ENCODE results near the gene GDNF. TPM values are rescaled to one million over a fixed set of nuclear protein-coding genes. Genes with fewer than 3 reads are reported as not detected.

The GDNF gene
- total RNA-seq, 2 experiments from 2014 or later: not detected

DNA sequence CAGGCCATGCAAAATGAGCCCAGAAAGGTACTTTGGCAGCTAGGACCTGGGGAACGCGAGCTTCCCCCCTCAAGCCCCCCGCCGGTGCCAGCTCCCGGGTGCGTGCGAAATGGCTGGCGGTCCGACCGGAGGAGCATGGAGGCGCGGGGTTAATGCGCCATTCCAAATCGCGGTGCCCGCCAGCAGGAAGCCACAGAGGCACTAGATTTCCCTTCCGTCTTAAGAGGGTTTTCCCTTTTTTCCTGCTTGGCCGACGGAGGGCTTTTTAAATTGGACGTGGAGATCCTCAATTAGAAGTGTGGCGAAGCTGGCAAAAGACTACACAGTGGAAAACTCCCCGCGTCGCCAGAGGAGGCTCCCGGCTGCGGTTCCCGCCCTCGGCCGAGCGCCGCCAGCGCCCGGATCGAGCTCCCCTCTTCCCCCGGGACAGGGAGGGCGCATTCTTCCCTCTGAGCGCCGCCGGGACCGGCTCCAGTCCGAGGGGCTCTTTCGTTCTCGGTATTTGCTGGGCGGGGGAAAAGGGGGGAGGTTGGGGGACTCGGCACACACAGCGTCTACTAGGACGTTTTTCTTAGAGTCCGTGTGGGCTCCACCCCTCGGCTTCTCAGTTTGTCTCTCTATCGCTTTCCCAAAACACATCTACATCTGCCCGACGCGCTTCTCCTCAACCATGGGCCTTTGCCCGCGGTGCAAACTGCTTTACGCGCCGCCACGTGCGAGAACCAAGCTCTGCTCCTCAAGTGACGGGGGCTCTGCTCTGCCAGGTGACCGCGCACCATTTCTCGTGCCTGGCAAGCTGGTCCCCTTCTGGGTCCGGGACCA lies 3.0 kb downstream of the GDNF start:
- H3K36me3 Mint-ChIP-seq (ENCODE audit: low read depth): no peaks in the 10 kb centered on the region
- ChIA-PET POLR2A (no interaction called here), CTCF (interaction anchor here (0.6 to 1.9 kb wide), 10 partner anchors 11 to 424 kb away, joined by 3 to 25 read pairs (median 3); no protein-coding TSS in a partner anchor)
- H3K4me3 Mint-ChIP-seq: peak overlapping the region; percentile 44
- intact Hi-C loops (cut with micrococcal nuclease): loop anchor here (2.0 kb wide), 1 partner anchor 356 kb away; no protein-coding TSS in a partner anchor
- ATAC-seq (peak; percentile 37), DNase-seq (no peak)
- TF ChIP-seq, protein P1, sequence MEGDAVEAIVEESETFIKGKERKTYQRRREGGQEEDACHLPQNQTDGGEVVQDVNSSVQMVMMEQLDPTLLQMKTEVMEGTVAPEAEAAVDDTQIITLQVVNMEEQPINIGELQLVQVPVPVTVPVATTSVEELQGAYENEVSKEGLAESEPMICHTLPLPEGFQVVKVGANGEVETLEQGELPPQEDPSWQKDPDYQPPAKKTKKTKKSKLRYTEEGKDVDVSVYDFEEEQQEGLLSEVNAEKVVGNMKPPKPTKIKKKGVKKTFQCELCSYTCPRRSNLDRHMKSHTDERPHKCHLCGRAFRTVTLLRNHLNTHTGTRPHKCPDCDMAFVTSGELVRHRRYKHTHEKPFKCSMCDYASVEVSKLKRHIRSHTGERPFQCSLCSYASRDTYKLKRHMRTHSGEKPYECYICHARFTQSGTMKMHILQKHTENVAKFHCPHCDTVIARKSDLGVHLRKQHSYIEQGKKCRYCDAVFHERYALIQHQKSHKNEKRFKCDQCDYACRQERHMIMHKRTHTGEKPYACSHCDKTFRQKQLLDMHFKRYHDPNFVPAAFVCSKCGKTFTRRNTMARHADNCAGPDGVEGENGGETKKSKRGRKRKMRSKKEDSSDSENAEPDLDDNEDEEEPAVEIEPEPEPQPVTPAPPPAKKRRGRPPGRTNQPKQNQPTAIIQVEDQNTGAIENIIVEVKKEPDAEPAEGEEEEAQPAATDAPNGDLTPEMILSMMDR (IDR thresholded peaks at IDR 0.05): no peak
- no peaks in the 10 kb centered on the region for H3K9me3 Mint-ChIP-seq
- H3K4me1 Mint-ChIP-seq (ENCODE audit: low read depth): peaks cover 23% of the 10 kb centered on the region
- H3K27ac Mint-ChIP-seq: no peak overlapping the region
- peaks cover 75% of the 10 kb centered on the region for H3K27me3 Mint-ChIP-seq

DNA sequence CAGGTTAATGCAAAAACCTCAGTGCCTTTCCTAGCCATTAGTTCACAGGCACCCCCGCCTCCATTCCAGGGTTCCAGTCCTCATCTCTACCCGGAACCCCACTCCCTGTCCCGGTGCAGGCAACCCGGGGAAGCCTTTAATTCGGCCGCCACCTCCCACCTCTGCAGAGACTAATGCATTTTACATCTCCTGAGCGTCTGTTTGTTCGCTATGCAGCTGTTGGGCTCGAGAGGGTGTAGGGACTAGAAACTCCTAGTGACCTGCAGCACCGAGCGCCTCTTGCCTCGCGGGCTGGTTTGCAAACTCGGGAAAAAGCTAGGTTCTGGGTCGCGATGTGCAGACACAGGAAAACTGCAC lies 3.6 kb downstream of the GDNF start:
- TF ChIP-seq, protein P1 (IDR thresholded peaks at IDR 0.05): no peak
- ATAC-seq (no peak), DNase-seq (no peak)
- CTCF ChIA-PET: interaction anchor here (0.7 to 1.9 kb wide), 6 partner anchors 11 to 423 kb away, joined by 3 to 25 read pairs (median 4); no protein-coding TSS in a partner anchor
- Mint-ChIP-seq H3K4me3 (no peak overlapping the region), H3K36me3 (ENCODE audit: low read depth) (no peaks in the 10 kb centered on the region), H3K27ac (no peak overlapping the region), H3K9me3 (no peaks in the 10 kb centered on the region), H3K4me1 (ENCODE audit: low read depth) (peaks cover 23% of the 10 kb centered on the region), H3K27me3 (peaks cover 77% of the 10 kb centered on the region)
- POLR2A ChIA-PET: no interaction called here
- intact Hi-C loops (cut with micrococcal nuclease): loop anchor here (2.0 kb wide), 1 partner anchor 357 kb away; no protein-coding TSS in a partner anchor

DNA sequence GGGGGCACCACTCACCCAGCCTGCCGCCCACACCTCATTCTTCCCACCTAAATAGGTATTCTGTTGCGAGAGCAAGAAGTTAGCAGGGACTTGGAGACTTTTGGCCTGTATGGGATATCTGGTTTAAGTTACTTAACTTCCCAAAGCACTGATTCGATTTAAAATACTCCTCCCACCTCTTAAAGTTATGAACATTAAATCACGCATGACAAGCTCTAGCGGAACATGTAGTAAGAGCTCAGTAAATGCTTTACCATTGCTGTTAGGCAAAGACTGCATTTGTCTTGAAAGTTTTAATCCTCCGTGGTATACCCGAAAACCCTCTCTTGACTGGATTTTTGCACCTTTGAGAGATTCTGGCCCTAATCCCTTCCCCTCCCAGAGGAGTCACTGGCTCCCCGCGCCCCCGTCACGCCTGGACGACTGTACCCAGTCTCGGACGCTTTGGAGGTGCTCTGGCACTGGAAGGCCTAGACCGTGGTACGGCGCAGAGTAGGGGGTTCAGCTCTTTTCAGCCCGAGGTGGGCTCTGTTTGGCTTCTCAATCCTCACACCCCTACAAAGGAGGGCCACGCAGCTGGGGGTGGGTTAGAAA lies 4.4 kb downstream of the GDNF start:
- H3K9me3 Mint-ChIP-seq: no peaks in the 10 kb centered on the region
- H3K4me1 Mint-ChIP-seq (ENCODE audit: low read depth): peaks cover 23% of the 10 kb centered on the region
- H3K4me3 Mint-ChIP-seq: no peak overlapping the region
- intact Hi-C loops (cut with micrococcal nuclease): no loop called here
- DNase-seq: no peak
- ChIA-PET CTCF (interaction anchor here (1.0 to 1.9 kb wide), 2 partner anchors 357 to 422 kb away, joined by 3 to 25 read pairs; no protein-coding TSS in a partner anchor), POLR2A (no interaction called here)
- H3K27ac Mint-ChIP-seq: no peak overlapping the region
- no peak for ATAC-seq
- peaks cover 72% of the 10 kb centered on the region for H3K27me3 Mint-ChIP-seq
- TF ChIP-seq, protein P1 (IDR thresholded peaks at IDR 0.05): no peak
- no peaks in the 10 kb centered on the region for H3K36me3 Mint-ChIP-seq (ENCODE audit: low read depth)

DNA sequence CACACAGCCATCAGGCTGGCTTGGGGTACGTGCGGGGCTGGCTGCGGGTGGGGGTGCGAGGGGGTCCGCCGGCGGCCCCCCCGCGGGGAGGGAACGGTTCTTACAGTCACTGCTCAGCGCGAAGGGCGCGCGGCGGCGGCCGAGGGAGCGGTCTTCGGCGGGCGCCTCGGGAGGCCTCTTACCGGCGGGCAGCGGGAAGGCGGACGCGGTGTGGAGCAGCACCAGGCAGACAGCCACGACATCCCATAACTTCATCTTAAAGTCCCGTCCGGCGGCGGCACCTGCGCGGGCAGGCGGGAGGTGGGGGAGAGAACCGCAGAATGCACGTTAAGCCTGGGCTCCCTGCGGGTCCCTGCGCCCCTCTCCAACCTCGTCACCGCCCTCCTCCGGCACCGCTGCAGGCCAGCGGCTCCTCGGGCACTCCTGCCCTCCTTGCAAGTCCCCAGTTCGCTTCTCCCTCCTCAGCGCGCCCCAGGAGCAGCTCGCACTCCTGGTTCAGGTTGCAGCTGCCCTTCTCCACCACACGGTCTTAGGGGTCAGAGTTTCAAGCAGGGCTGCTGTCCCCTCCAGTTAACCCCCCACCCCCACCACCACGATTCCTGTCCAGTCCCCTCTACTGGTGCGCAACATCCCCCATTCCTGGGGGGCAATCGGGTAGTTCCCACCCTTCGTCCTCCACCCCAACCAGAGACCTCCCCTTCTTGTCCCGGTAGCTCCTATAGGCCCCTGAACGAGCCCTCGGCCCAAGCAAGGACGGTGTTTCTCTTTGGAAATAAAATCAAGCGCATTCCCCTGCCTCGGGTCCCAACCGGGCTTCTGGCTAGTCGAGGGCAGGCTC lies 5.1 kb downstream of the GDNF start:
- intact Hi-C loops (cut with micrococcal nuclease): no loop called here
- TF ChIP-seq, protein P1 (IDR thresholded peaks at IDR 0.05): no peak
- H3K9me3 Mint-ChIP-seq: no peaks in the 10 kb centered on the region
- DNase-seq (no peak), ATAC-seq (no peak)
- ChIA-PET CTCF (interaction anchor here (1.0 kb wide), 1 partner anchor 422 kb away, joined by 3 read pairs; no protein-coding TSS in a partner anchor), POLR2A (no interaction called here)
- peaks cover 73% of the 10 kb centered on the region for H3K27me3 Mint-ChIP-seq
- H3K36me3 Mint-ChIP-seq (ENCODE audit: low read depth): no peaks in the 10 kb centered on the region
- H3K4me1 Mint-ChIP-seq (ENCODE audit: low read depth): peaks cover 23% of the 10 kb centered on the region
- no peak overlapping the region for H3K4me3 Mint-ChIP-seq
- no peak overlapping the region for H3K27ac Mint-ChIP-seq
